ENCODE data around the gene LCOR.

Gene LCOR

GRCh38 chr10:96858706-96859050 is 26.6 kb downstream of the LCOR start:
- no peak for DNase-seq (ENCODE audit: low read depth)
- TF ChIP-seq, protein P1, sequence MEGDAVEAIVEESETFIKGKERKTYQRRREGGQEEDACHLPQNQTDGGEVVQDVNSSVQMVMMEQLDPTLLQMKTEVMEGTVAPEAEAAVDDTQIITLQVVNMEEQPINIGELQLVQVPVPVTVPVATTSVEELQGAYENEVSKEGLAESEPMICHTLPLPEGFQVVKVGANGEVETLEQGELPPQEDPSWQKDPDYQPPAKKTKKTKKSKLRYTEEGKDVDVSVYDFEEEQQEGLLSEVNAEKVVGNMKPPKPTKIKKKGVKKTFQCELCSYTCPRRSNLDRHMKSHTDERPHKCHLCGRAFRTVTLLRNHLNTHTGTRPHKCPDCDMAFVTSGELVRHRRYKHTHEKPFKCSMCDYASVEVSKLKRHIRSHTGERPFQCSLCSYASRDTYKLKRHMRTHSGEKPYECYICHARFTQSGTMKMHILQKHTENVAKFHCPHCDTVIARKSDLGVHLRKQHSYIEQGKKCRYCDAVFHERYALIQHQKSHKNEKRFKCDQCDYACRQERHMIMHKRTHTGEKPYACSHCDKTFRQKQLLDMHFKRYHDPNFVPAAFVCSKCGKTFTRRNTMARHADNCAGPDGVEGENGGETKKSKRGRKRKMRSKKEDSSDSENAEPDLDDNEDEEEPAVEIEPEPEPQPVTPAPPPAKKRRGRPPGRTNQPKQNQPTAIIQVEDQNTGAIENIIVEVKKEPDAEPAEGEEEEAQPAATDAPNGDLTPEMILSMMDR (conservative IDR thresholded peaks at IDR 0.05; ENCODE audit: control insufficient read depth, insufficient read depth, low read depth, low read length): no peak
- no peak overlapping the region for H3K4me3 ChIP-seq (ENCODE audit: control insufficient read depth, low read depth, low read length)

GRCh38 chr10:96860631-96861277 is 28.7 kb downstream of the LCOR start:
- TF ChIP-seq, protein P1 (conservative IDR thresholded peaks at IDR 0.05; ENCODE audit: control insufficient read depth, insufficient read depth, low read depth, low read length): no peak
- no peak overlapping the region for H3K4me3 ChIP-seq (ENCODE audit: control insufficient read depth, low read depth, low read length)
- DNase-seq (ENCODE audit: low read depth): no peak

DNA sequence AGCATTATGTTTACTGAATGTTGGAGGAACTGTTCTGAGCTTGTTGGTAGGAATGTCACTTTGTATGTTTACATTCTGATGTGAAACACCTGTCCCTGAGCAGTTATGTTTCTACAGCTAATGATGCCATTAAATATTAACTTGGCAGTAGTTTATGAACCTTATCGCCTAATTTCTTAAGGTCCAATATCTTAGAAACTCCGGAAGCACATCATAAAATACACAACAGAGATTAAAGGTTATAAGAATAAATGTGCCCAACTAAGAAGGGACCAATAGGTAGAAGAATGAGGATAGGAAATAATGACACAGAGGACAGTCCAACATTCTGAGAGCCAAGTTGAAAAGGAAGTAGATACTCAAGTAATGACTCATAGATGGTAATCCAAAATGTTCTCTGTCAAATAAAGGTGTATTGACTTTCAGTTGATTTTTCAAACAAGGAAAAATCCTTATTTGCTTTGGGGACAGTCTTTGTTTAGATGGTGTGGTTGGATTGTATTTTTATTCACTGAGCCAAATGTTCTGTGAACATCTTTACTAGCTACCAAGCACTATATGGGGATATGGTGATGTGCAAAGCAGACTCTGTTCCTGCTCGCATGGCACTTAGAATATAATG is 31.9 kb downstream of the LCOR start:
- peak; percentile 33 for DNase-seq (ENCODE audit: low read depth)
- TF ChIP-seq, protein P1 (conservative IDR thresholded peaks at IDR 0.05; ENCODE audit: control insufficient read depth, insufficient read depth, low read depth, low read length): no peak
- no peak overlapping the region for H3K4me3 ChIP-seq (ENCODE audit: control insufficient read depth, low read depth, low read length)

- no peak for DNase-seq (ENCODE audit: low read depth)
- TF ChIP-seq, protein P1 (conservative IDR thresholded peaks at IDR 0.05; ENCODE audit: control insufficient read depth, insufficient read depth, low read depth, low read length): no peak
- H3K4me3 ChIP-seq (ENCODE audit: control insufficient read depth, low read depth, low read length): no peak overlapping the region
Observed at GRCh38 chr10:96873086-96873485, 41.0 kb downstream of the LCOR start.

DNA sequence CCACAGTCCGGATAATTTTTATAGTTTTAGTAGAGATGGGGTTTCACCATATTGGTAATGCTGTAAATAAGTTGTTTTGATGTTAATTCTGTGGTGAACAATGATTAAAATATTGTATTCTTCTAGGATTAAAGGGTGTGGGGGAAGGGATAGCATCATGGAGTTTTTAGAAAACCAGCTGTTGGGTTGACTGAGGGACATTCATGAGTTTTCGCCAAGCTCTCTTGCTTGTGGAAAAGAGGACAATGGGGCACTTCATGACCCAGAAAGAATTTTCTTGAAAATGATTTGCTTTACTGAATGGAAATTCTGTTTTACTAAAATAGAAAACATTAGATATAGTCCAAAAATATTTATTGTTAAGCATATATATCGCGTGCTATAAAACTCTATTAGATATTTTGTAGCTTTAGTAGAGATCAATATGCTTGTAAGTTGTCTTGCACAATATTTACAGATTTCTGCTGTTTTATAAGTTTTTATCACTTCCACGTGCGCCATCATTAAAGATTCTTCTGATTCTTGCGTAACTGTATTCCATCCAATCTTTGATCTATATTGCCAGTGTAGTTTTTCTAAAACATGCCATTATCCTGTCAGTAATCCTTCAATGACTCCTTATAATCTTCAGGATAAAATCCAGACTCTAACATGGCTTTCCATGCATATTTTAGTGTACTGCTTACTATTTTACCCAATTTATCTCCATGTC is 41.8 kb downstream of the LCOR start:
- no peak for DNase-seq (ENCODE audit: low read depth)
- TF ChIP-seq, protein P1 (conservative IDR thresholded peaks at IDR 0.05; ENCODE audit: control insufficient read depth, insufficient read depth, low read depth, low read length): no peak
- H3K4me3 ChIP-seq (ENCODE audit: control insufficient read depth, low read depth, low read length): no peak overlapping the region

DNA sequence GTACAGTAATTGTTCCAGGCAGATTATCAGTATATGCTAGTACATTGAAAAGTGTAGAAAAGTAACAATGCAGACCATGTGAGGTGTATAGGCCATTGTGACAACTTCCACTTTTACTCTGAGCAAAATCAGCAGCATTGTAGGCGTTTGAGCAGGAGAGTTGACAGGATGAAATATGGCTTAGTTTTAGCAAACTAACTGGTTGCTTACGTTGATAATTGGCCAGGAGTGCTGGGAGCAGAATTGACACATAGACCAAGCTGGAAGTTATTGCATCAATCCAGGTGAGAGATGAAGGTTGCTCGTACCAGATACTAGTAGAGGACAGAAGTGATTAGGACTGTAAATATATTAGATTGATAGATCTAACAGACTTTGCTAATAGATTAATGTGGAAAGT is 46.0 kb downstream of the LCOR start:
- TF ChIP-seq, protein P1 (conservative IDR thresholded peaks at IDR 0.05; ENCODE audit: control insufficient read depth, insufficient read depth, low read depth, low read length): no peak

More for the DNA sequence above, 46.0 kb downstream of the LCOR start:
- H3K4me3 ChIP-seq (ENCODE audit: control insufficient read depth, low read depth, low read length): no peak overlapping the region
- DNase-seq (ENCODE audit: low read depth): no peak

Data from fibroblast of mammary gland (primary cell).